ENCODE measurements around the gene DLL4. TPM values are rescaled to one million over a fixed set of nuclear protein-coding genes. Genes with fewer than 3 reads are reported as not detected.
A peak's percentile ranks its signal among the peaks of the same experiment; 100 is the strongest.

The DLL4 gene
- total RNA-seq, 1 donor from 2014 or later, result 0.15 TPM

DNA sequence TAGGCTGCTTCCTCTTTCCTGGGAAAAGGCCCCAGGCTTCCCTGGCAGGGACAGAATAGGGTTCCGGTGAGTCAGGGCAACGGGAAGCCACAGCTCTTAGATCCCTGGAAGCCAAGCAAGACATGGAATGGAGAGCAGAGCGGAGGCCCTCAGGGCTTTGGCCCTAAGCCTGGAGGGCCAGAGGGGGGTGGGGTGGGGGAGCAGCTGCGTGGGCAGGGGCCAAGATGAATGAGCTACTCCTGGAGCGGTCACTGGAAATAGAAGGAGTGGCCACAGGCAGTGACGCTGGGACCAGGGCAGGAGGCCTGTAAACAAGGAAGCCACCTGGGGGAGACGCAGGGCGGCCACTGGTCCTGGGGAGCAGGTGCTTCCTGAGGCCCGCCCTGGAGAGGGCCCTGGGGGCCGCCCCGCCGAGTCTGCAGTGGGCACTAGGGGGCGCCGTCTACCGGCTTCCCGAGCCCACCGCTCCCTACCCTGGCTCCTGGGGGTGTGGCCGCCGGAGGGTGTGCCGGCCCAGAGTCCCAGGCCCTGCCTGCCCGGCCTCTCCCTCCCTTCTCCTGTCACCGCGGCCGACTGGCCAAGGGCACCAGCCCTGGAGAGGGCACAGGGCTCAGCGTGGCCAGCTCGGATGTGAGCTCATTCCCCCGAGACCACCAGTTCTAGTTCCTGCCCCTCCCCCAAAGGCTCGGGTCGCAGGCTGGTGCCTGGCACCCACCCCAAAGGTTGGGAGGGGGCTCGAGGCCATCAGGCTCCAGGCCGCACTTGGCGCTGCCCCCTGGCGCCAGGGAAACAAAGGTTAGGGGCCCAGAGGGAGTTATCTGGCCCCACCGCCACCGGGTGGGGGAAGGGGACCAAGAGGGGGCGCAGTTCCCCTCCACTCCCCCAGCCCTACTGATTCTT lies 22.8 kb upstream of the DLL4 start:
- peak; percentile 89 for DNase-seq (ENCODE audit: low read depth)

- peak; percentile 40 for DNase-seq (ENCODE audit: low read depth)
These were observed 21.9 kb upstream of the DLL4 start for GRCh38 chr15:40906991-40907802.

DNA sequence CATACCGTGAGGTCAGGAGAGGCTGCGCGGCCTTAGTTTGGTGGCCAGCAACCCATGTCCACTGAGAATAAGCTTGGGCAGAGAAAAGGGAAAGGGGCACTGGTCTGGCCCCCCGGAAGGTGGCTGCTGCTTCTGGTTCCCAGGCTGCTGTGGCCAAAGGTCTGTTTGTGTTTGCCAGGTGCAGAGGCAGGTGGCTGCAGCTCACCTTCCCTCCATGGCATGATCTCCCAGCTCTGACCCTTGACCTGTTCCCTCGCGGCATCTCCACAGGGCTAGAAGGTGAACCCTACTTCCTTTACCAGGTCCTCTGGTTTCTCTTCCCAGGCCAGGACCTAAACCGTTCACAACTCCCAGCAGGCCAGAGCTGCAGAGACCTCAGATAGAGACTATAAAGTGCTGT lies 21.0 kb upstream of the DLL4 start:
- no peak for DNase-seq (ENCODE audit: low read depth)

- peak; percentile 33 for DNase-seq (ENCODE audit: low read depth)
These were observed 19.2 kb upstream of the DLL4 start for GRCh38 chr15:40909662-40910630.

GRCh38 chr15:40911141-40911540 lies 18.0 kb upstream of the DLL4 start:
- DNase-seq (ENCODE audit: low read depth), result no peak

GRCh38 chr15:40911693-40912092 lies 17.4 kb upstream of the DLL4 start:
- no peak for DNase-seq (ENCODE audit: low read depth)

- DNase-seq (ENCODE audit: low read depth), result no peak
These were observed 16.7 kb upstream of the DLL4 start for GRCh38 chr15:40912478-40912877.

GRCh38 chr15:40914013-40914412 lies 15.1 kb upstream of the DLL4 start:
- DNase-seq (ENCODE audit: low read depth), result no peak

GRCh38 chr15:40914486-40914885 lies 14.7 kb upstream of the DLL4 start:
- DNase-seq (ENCODE audit: low read depth), result no peak

DNA sequence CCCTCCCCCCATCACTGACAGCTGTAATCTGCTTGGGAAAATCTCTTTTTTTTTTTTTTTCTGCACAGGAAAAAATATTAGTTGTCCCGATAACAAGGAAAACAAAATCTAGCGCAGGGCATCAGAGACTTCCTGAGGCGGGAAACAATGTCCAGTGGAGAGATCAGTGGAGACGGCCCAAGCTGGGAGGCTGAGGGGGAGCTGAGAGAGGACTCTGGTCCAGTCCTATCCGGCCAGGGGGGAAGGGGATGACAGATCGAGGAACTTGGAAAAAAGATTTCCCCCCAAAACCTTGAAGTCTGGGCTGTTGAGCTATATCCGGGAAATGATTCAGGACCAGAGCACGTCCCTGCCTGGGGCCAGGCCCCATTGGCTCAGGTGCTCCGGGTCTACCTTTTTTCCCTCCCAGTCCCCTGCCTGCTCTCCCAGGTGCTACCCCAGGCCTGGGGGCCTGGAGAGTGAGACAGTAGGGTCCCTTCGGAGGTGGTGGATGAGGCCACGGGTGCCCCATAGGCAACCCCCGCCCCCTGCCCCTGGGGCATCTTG lies 14.0 kb upstream of the DLL4 start:
- DNase-seq (ENCODE audit: low read depth), result no peak

DNA sequence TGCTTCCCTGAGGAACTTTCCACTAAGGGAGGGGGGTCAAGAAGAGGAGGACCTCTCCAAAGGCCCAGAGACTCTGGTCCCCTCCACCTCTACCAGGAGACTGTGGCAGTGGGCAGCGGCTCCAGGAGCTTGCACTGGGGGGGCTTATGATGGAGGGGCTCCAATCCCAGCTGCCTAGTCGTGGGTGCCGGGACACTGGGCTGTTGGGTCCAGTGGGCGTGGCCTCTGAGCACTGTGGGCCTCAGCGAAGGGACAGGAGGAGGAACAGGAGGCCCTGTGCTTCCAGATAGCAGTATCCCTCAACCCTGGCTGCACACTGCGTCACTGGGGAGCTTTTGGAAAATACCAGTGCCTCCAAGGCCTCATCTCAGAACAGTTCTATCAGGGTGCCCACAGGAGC lies 13.5 kb upstream of the DLL4 start:
- no peak for DNase-seq (ENCODE audit: low read depth)

DNA sequence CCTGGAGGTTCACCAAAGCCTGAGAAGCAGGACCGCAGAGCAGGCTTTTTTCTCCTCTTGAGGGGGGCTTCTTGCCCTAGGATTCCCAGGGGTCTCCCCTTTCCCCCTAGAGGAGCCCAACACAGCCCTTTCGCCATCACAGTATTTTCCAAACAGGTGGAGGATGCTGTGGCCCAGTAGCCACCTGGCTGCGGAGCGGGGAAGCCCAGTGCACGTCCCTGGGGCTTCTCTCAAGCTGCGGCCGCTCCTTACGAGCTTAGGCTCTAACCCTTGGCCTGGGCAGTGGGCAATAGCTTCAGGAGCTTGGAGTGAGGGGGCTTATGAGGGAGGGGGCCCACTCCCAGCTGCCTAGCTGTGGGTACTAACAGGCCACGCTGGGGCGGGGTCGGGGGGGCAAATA lies 11.6 kb upstream of the DLL4 start:
- DNase-seq (ENCODE audit: low read depth), result no peak

DNA sequence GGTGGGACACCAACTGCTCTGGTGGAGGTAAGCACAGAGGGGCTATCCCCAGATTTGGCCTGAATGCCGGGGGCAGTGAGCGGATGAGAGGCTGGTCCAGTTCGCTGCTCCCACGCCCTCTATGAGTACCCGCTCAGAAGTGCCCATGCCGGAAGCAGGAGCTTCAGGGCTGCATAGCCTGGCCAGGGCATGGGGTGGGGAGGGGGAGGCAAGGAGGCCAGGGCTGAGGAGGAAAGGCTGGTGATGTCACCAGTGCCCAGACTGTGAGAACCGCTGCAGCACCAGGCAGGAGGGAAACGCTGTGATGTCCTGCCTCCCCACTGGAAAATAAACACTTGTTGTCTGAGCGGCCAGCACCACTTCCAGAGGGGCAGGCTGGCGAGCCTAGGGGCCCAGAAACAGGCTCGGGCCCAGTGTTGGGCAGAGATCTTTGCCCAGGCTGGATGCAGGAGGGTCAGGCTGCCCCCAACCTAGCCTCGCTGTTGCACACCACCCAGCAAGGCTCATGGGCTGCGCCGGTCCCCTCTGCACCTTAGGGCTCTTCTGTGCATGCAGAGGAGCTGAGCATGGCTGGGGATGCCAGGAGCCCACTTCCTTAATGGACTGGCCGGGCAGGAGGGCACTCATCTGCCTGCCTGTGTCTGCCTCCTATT lies 10.9 kb upstream of the DLL4 start:
- DNase-seq (ENCODE audit: low read depth), result no peak

- DNase-seq (ENCODE audit: low read depth), result no peak
These were observed 10.2 kb upstream of the DLL4 start for GRCh38 chr15:40918799-40919392.

GRCh38 chr15:40921949-40922607 lies 7.1 kb upstream of the DLL4 start:
- no peak for DNase-seq (ENCODE audit: low read depth)

DNA sequence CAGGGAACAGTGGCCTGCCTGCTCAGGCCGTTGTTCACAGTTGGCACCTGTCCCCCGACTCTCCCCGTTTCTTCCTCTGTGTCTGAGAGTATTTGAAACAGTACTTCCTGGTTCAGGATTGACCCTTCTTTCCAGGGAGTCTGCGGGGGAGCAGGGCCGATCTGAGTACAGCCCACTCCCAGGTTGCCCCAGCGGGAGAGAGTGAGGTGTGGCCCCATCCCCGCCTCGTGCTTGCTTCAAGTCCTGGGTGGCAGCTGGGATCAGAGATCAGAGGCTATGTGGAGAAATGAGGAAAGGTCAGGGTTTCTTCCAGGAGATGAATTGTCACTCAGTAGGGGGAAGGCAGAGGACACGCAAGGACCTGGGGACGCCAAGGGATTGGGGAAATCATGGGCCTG lies 6.5 kb upstream of the DLL4 start:
- DNase-seq (ENCODE audit: low read depth), result no peak

DNA sequence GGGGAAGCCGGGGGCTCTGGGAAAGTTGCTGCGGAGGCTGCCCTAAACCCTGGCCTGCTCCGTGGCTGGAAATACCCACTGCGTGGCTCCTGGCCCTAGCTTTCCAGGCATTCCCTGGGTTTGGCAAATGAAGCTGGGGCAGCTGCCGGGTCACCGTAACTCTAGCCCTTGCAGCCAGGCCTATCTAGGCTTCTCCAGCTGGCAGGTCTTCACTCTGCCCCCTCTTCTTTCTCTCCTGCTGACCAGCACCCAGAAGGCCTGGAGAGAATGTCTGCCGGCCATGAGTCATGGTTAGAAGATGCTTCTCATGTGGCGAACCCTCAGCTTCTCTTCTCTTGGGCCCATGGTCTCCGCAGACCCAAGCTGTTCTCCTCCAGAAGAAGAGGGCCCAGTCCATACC lies 5.6 kb upstream of the DLL4 start:
- DNase-seq (ENCODE audit: low read depth), result no peak

DNA sequence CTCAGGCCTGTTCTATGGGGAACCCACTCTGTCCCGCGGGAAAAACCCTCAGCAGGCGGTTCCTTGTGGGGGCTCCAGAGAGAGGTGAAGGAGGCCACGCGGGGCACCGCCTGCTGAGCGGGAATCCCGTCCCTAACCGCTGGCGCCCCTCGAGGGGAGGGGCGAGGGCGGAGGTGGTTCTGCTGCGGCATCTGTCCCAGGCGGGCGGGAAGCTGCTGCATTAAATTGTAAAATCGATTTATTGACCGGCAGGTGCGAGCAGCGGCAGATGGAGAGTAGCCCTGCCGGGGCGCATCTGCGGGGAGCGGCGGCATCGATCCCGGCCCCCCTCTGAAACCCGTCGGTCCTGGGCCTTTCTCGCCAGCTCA lies 3.7 kb upstream of the DLL4 start:
- no peak for DNase-seq (ENCODE audit: low read depth)

- no peak for DNase-seq (ENCODE audit: low read depth)
These were observed 3.1 kb upstream of the DLL4 start for GRCh38 chr15:40925863-40926658.
